Non-pigmented ciliary epithelial cell (primary cell): ENCODE results near the gene PITX1.

Experiments
- DNase-seq: peaks from one replicate; pipeline ENCODE4 v3.0.0-alpha.2; 2010; ENCODE audit warnings: low read depth

The PITX1 gene

DNA sequence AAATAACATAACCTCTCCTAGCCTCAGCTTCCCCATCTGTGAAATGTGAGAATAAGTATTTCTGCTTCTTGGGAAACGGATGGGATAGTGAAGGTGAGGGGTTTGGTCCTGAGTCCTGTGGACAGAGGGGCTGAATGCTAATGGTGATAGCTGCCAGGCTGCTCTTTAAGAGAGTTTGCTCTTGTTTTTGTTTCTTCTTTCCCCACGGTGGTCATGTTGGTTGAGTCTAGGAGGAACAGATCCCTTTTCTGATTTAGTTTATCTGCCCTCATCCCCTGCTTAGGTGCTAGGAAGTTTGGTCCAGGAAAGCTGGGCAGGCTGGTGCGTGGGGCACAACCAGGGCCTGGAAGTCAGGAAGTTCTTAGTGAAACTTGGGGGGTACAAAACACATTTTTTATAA is 7.7 kb upstream of the PITX1 start:
- DNase-seq = no peak

DNA sequence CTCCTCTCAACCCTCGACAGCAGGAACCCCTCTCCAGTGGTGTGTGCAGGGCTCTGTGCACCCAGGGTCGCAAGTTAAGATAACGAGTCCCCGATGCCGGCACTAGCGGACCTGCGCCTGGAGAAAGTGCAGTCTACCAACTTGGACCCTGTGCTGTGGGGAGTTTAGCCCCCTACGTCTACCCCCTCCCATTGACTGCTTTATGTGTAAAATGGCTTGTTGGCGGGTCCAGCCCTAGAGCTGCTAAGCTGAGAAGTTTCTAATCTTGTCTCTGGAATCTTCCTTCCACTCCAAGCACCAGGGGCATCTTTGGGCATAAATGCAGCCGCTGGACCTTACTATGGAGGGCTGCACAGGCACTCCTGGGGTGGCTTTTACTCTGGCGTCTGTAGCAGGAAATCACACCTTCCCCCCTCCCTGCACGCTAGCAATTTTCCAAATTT is 7.1 kb upstream of the PITX1 start:
- DNase-seq = no peak

DNA sequence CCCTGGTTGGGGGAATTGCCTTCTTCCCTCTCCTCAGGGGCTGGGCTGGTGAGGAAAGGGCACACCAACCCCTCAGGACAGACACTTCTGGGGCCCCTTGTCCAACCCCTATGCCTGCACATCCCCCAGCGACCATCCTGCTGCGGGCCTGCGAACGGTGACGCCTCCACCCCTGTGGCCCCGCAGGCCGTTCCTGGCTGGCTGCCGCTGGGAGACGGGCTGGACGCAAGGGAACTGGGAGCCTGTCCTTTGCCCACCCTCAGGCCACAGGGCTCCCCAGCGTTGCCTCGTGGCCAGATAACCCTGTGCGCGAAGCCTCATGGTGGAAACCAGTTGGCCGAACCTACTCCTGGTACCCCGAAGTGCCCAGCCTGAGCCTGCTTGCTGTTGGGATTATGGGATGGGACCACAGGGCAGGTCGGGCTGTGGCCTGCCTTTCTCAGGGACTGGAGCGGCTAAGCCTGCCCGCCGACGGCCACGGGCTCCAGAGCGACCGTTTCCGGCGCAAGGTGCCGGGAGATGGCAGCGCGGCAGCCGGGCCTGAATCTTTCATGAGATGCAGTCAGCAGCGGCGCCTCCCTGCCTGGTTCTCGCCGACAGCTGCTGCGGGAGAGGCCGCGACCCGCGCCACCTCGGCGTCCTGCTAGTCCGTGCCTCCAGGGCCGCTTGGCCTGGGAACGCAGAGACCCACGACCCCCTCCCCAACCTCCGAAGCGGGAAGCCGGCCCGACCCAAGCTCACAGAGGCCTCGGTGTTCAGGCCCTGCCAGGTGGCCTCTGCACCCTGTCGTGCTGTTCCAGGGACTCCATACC is 6.5 kb upstream of the PITX1 start:
- no peak for DNase-seq

DNA sequence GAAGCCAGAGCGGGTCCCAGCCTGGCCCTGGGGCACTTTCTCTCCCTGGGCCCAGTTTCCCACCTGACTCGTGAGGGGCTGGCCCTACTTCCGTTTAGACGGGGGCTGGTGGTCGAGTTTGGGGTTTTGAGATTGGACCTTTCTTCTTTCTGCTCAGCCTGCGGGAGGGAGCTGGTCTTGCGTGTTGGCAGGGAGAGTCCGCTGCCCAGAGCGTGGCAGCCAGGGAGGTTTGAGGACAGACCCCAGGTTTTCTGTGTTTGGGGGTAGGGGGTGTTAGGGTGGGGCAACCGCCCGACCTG is 6.0 kb upstream of the PITX1 start:
- no peak for DNase-seq

DNA sequence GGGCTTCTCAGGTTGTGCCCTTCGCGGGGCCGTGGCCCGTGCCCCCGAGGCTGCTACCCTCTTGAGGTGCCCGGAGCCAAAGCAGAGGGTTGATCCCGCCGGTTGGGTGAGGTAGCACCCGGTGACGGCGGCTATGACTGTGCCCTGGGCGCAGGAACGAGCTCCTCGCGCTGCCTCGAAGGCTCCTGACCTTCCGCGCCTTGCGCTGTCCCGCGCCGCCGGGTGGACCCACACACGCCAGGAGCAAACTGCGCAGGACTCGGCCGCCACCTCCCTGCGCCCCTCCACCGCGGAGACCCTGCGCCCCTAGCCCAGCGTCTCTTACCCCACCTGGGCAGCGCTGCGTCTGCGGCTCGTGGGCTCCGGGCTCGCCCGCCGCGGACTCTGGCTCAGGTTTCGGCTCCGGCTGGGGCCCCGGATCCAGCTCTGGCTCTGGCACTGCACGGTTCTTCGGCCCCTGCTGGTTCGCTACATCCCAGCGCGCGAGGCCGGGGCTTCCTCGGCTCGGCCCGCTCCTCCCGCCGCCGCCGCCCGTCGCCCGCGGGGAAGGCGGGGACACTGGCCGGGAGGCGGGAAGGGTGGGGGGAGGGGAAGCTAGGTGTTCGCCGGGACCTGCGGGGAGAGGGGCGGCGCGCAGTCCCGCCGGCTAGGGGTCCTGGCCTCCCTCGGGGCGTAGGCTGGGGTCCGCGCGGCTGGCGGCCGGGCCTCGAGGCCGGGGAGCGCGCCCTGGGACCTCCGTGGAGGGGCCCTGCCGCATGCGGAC is 5.4 kb upstream of the PITX1 start:
- no peak for DNase-seq

DNA sequence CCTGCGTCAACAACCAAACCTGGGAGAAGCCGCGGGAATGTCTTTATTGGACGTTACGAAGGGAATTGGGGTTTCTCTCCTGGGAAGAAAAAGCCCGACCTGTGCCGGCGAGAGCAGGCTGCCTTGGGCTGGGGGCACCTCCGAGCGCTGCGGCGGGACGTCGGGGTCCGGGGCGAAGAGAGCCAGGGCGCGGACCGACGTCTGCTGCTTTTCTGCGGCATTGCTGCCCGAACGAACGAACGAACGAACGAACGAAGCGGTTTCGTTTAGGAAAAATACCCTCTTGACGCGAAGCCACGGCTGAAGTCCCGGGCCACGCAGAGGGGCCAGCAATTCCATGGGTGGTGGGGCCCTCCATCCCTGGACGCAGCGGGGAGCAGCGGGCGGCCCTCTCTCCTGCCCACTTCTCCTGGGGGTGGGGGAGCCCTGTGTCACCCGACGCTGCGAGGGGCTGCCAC is 4.8 kb upstream of the PITX1 start:
- no peak for DNase-seq

DNA sequence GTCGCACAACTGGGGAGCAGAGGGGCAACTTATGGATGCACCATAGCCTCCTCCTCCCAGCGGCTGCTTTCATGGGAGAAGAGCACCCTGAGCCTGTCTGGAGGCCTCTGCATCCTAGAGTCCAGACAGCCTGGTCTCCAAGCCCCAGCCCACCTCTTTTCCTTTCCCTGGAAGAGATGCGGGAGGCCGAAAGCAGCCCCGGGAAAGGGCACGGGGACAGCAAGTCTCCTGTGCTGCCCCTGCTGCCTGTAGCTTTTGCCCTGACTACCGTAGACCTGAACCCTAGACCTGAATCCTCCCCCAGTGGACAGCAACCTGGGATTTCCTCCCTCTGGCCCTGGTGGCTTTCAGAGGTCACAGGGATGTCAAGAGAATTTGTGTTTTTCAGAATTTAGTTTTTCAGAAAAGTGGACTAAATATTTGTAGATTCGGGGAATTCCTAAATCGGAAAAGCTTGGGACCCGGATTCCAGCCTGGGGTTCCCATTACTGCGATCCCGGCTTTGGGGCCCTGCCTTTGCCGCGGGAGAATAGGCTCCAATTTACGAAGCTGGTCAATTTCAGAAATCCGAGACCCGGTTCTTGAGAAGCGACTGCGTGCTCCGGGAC is 4.3 kb upstream of the PITX1 start:
- no peak for DNase-seq

DNA sequence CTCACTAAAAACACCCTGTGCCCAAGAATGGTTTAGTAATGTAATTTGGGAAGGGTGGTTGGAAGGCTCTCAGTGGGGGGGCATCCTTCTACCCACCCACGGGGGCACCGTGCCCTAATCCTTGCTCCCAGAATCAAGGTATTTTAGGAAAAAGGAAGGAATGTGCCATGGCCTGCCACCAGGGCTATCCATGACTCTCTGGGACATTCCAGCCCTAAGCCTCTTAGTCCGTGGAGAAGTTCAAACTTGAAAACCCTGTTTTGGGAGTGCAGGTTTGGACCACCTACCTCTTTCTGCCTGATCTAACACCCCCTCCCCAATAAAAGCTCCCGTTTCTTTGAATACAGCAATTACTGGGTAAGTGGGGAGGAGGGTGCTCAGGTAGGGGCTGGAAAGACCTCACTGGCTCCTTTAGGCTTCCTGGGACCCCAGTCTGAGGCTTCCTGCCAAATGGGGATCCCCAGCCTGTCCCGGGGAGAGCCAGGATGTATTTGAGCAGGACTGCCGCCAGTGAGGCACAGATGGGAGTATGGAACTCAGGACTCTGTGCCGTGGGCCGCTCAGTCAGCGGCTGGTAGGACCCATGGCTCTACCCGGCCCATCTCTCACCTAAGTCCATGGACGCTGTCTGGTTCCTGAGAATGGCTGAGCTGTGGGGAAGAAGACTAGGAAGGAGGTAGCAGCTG is 3.6 kb upstream of the PITX1 start:
- no peak for DNase-seq

DNA sequence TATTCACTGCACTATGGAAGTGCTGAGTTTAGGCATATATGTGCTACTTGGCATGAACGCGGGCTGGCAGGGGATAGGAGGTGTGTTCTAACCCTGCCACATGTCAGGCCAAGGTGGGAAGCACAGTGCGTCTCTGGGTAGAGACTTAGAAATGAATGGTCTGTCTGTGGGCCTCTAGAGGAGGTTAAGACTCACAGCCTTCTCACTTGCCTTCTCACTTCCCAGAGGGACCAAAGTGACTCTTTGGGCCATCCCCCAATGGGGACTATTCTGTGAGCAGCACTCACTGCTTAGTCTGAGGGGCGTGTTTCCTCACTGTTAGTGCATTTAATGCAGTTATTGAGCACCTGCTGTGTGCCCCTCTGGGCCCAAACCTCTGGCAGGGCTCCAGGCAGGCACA is 2.4 kb upstream of the PITX1 start:
- no peak for DNase-seq

DNA sequence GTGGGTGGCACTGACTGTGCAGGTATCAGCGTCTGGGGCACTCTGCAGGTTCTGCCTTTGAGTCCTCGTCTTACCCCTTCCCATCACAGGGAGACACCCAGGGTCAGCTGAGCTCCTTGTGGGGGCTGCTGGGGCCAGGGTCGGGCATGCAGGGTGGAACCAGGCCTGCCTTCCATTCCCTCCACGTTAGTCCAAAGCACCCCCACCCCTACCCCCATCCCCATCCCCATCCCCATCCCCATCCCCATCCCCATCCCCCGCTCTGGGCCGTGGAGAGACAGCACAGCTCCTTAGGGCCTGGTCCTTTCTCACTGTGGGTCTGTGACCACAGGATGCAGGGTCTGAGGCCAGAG is 1.6 kb upstream of the PITX1 start:
- no peak for DNase-seq

DNA sequence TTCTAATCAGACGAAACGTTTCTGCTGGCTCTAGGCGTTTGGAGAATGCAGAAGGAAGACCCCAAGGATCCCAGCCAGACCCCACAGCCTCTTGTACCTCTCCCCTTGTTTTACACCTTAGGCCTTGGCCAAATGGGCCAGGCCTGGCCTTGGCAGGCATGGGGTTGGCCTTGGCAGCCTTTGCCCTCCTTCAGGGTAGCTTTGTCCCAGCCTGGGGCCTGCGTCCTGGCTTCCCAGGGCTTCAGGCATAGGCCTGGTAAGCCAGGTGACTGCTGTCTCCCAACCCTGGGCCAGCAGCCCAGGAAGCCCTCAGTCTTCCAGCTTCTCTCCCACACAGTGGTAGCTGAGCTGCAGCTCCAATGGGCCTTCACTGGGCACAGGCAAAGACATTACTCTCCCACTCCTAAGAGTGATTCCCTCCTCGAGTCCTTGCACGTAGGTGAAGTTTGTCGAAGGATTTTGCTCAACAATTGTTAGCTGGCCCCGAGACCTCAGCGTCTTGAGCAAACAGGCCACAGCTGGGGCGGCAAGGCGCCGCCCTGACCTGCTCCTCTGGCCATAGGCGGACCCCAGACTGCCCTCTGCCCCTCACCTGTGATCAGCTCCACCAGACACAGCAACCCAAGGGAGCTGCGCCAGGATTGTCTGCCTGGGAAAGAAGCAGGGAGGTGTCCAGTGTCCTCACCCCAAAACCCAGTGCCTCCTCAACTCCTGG is 1.1 kb upstream of the PITX1 start:
- DNase-seq = no peak

DNA sequence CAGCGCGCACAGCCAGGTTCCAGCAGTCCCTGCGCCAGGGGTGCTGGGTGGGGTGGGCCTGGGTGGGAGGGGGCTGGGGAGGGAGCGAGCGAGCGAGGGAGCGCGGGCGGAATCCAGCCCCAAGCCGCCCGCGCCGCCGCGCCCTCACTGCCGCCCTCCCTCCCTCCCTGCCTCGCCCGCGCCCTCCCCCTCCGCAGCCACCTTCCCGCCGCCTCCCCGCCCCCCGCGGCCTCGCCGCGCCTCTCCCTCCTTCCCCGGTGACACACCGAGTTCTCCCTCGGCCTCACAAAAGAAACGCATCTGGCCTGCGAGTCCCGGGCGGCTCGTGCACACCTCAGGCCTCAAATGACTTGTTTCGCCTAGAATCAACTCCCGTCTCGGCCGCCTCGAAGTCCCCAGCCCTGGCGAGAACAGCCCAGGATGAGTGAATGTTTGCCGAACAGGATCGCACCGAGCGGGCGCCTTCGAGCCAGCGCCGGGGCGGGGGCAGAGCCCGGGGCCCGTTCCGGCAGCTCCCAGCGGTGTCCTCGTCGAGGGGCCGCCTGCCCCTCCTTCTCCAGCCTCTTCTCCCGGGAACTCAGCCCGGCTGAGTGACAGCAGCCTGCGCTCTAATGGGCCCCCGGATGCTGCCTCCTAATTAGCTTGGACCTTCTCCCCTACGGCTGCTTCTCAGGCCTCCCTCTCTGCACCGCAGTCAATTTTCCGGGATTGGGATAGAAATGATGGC is 371 bp upstream of the PITX1 start:
- DNase-seq = no peak

DNA sequence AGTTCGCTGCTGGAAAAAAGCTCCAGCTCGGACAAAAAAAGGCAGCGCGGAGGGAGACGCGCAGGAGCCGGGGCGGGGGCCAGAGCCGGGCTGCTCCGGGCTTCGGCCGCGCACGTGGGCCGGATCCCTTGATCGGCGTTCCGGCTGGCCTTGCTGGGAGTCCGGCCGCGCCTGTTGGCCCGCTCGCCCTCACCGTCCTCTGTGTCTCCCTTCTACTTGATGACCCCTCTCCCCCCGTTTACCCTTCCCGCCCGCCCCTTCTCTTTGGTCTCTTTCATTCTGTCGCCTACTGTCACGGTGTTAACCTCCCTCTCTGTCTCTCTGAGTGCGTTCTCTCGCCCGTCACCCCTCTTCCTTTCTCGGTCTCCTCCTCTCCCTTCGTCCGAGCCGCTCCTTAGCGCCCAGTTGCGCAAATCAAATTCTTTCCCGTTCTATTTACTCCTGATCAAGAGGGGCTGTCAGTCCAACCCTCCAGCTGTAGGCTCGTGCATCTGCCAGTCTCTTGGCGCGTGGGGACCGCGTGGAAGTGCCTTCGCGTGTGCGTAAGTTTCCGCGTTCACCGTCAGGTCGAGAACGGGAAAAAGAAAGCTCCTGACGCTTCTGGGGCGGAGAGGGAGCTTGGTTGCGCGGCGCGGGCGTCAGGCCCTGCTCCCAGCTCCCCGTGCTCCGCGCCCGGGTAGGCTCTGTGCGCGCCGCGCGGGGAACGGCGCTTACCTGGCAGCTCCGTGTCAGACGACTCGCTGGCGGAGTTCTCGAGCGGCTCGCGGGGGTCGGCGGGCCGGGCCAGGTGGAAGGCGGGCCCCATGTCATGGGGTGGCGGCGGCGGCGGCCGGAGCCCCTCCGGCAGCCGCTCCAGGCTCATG is 798 bp downstream of the PITX1 start:
- no peak for DNase-seq

DNA sequence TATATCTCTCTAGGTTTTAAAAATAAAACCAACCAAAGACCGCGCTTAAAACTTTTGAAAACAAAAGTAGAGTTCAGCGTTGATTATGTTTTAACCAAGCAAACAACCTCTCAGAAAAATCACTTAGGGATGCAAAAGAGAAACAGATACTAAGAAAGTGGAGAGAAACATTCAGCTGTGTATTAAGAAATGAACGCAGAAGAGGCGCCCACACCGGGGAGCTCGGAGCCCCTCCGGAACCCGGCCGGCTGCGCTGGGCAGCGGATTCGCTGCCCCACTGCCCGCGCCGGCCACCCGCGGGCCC is 1.4 kb downstream of the PITX1 start:
- DNase-seq = no peak

DNA sequence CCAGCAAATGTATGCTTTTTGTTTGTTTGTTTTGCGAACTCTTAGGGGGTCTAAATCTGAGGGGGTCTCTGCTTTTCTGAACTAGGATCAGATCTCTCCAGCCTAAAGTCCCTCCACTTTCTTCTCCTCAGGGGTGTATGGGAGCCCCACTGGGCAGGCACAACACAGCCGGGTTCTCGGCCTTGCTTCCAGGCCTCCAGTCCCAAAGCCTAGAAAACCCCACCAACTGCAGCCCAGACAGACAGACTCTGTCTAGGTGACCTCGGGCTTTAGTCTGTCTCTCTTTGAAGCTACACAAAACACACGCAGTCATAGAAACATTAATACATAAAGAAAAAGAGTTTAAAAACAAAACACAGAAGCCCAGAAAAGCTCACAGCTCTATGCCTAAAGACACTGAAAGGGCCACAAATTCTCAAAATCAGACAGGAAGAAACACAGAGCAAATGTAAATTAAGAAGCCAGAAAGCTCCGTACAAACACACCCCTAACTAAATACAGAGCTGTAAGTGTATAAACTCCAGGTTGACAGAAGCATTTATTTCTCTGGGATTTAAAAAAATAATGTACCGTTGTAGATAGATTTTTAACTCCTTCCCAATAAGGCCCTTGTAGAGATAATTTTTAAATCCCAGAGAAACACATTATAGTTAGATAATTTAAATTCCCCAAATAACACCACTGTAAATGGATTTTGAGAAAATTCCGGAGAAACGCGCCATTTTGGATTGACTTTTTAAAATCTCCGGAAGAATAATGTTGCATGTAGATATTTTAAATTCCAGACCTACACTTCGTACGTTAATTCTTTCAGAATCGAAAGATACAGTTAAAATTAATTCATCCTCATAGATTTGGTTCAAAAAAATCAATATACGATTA is 2.0 kb downstream of the PITX1 start:
- no peak for DNase-seq

DNA sequence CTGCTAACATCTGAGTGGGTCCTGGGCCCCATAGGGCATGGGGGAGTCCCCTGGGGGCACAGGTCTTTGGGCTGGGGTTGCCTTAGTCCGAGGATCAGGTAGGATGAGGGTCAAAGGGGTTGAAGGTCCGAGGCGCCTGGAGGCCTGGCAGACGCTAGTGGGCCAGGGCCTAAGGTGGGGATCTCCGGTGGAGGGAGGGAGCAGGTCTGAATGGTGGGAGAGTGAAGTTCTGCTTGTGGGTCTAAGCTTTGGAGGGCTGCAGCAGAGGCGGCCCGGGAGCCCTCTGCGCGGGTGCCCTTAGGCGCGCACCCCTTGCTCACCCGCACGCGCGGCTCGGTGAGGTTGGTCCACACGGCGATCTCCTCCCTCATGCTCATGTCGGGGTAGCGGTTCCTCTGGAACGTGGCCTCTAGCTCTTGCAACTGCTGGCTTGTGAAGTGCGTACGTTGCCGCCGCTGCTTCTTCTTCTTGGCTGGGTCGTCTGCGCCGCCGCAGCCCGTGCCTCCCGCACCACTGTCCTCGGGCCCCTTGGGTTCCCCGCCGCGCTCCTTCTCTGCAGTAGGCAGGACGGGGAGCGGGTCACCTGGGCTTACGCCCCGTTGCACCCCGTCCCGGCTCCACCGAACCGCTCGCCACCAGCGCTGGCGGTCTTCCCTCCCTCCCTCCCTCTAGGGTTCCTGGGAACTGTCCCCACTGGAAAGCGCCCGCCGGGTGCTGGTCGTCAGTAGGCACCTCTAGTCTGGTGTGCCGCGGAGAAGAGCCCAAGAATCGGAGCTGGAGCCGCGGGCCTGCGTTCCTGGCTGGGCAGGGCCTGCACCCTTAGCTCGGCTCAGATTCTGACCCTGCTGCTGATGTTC is 2.8 kb downstream of the PITX1 start:
- no peak for DNase-seq

DNA sequence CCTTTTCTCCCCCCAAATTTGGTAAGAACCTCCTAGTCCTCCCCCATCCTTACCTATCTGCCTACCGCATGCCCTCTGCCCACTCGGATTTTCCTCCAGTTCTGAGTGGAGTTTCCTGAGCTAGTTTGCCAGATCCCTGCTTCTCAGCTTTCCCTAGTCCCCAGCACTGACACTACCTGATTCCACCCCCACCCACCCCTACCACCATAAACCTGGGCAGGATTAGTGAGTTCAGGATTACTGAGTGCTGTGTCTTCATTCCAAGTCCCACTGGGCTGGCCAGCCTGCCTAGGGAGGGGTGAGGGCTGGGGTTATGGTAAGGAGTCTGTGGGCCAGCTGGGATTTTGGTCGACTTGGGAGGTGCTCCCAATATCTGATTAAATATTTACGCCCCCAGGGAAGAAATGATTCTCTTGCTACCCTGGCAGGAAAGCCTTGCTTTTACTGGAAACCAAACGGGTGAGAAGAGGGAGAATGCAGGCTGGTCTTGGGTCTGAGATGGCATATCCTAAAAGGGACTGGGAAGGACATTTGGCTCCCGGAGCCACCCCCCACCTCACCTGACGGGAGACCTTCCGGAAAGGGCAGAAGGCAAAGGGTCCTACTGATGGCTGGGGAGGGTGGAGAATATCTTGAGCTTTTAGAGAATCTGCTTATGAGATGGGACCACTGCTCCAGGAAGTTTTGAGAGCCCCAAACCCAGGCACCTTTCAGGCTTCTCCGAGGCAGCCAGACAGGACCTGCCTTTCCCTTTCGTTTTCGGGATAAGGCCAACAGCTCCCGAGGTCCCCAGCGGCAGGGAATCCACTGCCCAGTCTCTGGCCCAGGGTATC is 3.7 kb downstream of the PITX1 start:
- DNase-seq = no peak
